Measurements from ENCODE around the gene PLCG2.

GRCh38 chr16:81810361-81810760, 31.3 kb downstream of the PLCG2 start:
- no peak for TF ChIP-seq MAX (IDR thresholded peaks at IDR 0.05)
- no peak for TF ChIP-seq TCF12 (IDR thresholded peaks at IDR 0.05; ENCODE audit: low read depth)
- TF ChIP-seq EP300 (IDR thresholded peaks at IDR 0.05; ENCODE audit: borderline replicate concordance), result no peak
- TF ChIP-seq ZBTB7A (IDR thresholded peaks at IDR 0.05; ENCODE audit: low read depth), result no peak
